Measurements from ENCODE around the gene OR2F2. TPM values are rescaled to one million over a fixed set of nuclear protein-coding genes. Genes with fewer than 3 reads are reported as not detected.

The OR2F2 gene
- total RNA-seq, 2 donors from 2014 or later, result not detected

- no peak overlapping the region for H3K4me3 ChIP-seq
- DNase-seq (ENCODE audit: low spot score), result no peak
Observed at GRCh38 chr7:143967398-143967797, 32.4 kb downstream of the OR2F2 start.

GRCh38 chr7:143973870-143974416 is 38.9 kb downstream of the OR2F2 start:
- Histone ChIP-seq H3K9me3 (peaks cover 0 to 6% of the 10 kb centered on the region in 2 donors), H3K36me3 (no peaks in the 10 kb centered on the region), H3K27ac (no peak overlapping the region), H3K4me3 (no peak overlapping the region), H3K4me1 (no peaks in the 10 kb centered on the region), H3K27me3 (no peaks in the 10 kb centered on the region)
- TF ChIP-seq CTCF (IDR thresholded peaks at IDR 0.05), result no peak
- no peak for DNase-seq (ENCODE audit: low spot score)

More at GRCh38 chr7:143967398-143967797, 32.4 kb downstream of the OR2F2 start:
- H3K27ac ChIP-seq, result no peak overlapping the region
- H3K9me3 ChIP-seq, result peaks cover 0 to 6% of the 10 kb centered on the region in 2 donors
- no peak for TF ChIP-seq CTCF (IDR thresholded peaks at IDR 0.05)
- H3K4me1 ChIP-seq, result no peaks in the 10 kb centered on the region
- H3K36me3 ChIP-seq, result no peaks in the 10 kb centered on the region
- no peaks in the 10 kb centered on the region for H3K27me3 ChIP-seq

- Histone ChIP-seq H3K4me3 (no peak overlapping the region), H3K4me1 (no peaks in the 10 kb centered on the region), H3K27ac (no peak overlapping the region), H3K9me3 (peaks cover 0 to 6% of the 10 kb centered on the region in 2 donors), H3K36me3 (no peaks in the 10 kb centered on the region), H3K27me3 (no peaks in the 10 kb centered on the region)
- no peak for DNase-seq (ENCODE audit: low spot score)
- no peak for TF ChIP-seq CTCF (IDR thresholded peaks at IDR 0.05)
Observed at GRCh38 chr7:143974459-143974858, 39.4 kb downstream of the OR2F2 start.

- H3K27me3 ChIP-seq, result no peaks in the 10 kb centered on the region
- no peak overlapping the region for H3K27ac ChIP-seq
- no peak for DNase-seq (ENCODE audit: low spot score)
- peaks cover 0 to 6% of the 10 kb centered on the region in 2 donors for H3K9me3 ChIP-seq
- no peaks in the 10 kb centered on the region for H3K4me1 ChIP-seq
- no peak for TF ChIP-seq CTCF (IDR thresholded peaks at IDR 0.05)
- H3K4me3 ChIP-seq, result no peak overlapping the region
- no peaks in the 10 kb centered on the region for H3K36me3 ChIP-seq
Observed at GRCh38 chr7:143975617-143976016, 40.6 kb downstream of the OR2F2 start.

GRCh38 chr7:143978585-143978984 is 43.6 kb downstream of the OR2F2 start:
- no peaks in the 10 kb centered on the region for H3K4me1 ChIP-seq
- TF ChIP-seq CTCF (IDR thresholded peaks at IDR 0.05), result no peak
- no peak for DNase-seq (ENCODE audit: low spot score)
- no peak overlapping the region for H3K4me3 ChIP-seq
- H3K27me3 ChIP-seq, result no peaks in the 10 kb centered on the region
- H3K9me3 ChIP-seq, result no peaks in the 10 kb centered on the region
- no peak overlapping the region for H3K27ac ChIP-seq
- H3K36me3 ChIP-seq, result no peaks in the 10 kb centered on the region

GRCh38 chr7:143979359-143979758 is 44.3 kb downstream of the OR2F2 start:
- TF ChIP-seq CTCF (IDR thresholded peaks at IDR 0.05), result no peak
- Histone ChIP-seq H3K27ac (no peak overlapping the region), H3K36me3 (no peaks in the 10 kb centered on the region), H3K27me3 (no peaks in the 10 kb centered on the region), H3K4me3 (no peak overlapping the region), H3K9me3 (no peaks in the 10 kb centered on the region), H3K4me1 (no peaks in the 10 kb centered on the region)
- DNase-seq (ENCODE audit: low spot score), result no peak
